ENCODE measurements around the gene C19orf53. TPM values are rescaled to one million over a fixed set of nuclear protein-coding genes. Genes with fewer than 3 reads are reported as not detected.

Gene C19orf53
- total and polyA plus RNA-seq, 2 donors (not counting 1 experiment from before 2014, with no cell fraction given), result 58.8 to 146 TPM

DNA sequence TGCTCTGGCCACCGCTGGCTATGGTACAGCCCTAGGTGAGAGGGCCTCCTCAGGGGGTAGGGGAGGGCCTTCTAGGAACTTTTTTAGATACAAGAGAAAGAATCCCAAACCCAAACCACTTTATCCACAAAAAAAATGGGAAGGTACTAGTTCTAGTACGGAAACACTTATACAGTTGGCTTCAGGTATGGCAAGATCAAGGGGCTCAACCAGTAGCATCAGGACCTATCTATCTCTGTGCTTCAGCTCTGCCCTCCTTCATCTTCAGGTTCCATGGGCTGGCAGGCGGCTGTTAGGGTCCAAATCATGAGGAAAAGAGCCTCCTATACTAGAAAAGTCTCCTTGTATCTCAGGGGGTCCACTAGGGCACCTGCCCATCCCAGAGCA lies 8.2 kb upstream of the C19orf53 start:
- Histone ChIP-seq H3K27me3 (ENCODE audit: control insufficient read depth, insufficient read depth, low read length) (no peaks in the 10 kb centered on the region), H3K4me3 (replicated peaks in 1 of 4; ENCODE audit: control extremely low read depth in 1 of 4, insufficient read depth in 1 of 4, low read depth in 3 of 4, low read length in 4 of 4) (peak overlapping the region in 1 of 4 experiments; percentile 78), H3K4me2 (ENCODE audit: extremely low read depth, insufficient read depth, low read length) (no peak overlapping the region), H3K9me3 (ENCODE audit: control insufficient read depth, insufficient read depth, low read depth, low read length) (no peaks in the 10 kb centered on the region), H3K27ac (ENCODE audit: insufficient read depth, low read length) (no peak overlapping the region), H3K36me3 (ENCODE audit: control insufficient read depth, insufficient read depth, low read length) (peaks cover 10% of the 10 kb centered on the region), H3K79me2 (ENCODE audit: control insufficient read depth, insufficient read depth, low read length) (peaks cover 7% of the 10 kb centered on the region), H4K20me1 (ENCODE audit: control insufficient read depth, extremely low read depth, insufficient read depth, low read length) (no peaks in the 10 kb centered on the region), H2AFZ (ENCODE audit: low read length) (no peak overlapping the region), H3K9ac (ENCODE audit: insufficient read depth, low read length) (no peak overlapping the region), H3K4me1 (ENCODE audit: control insufficient read depth, extremely low read depth, insufficient read depth, low read length) (peaks cover 4% of the 10 kb centered on the region)
- DNase-seq (ENCODE audit: low read depth in 2 of 2), result no peak
- TF ChIP-seq EZH2 (IDR thresholded peaks at IDR 0.05; ENCODE audit: low read length, missing control alignments), result no peak
- TF ChIP-seq CTCF (conservative IDR thresholded peaks at IDR 0.05 in 1 of 2, IDR thresholded peaks at IDR 0.05 in 1 of 2; ENCODE audit: low read depth in 1 of 2, low read length in 2 of 2), result no peak

- Histone ChIP-seq H3K4me1 (ENCODE audit: control insufficient read depth, extremely low read depth, insufficient read depth, low read length) (peaks cover 4% of the 10 kb centered on the region), H3K27ac (ENCODE audit: insufficient read depth, low read length) (no peak overlapping the region), H3K36me3 (ENCODE audit: control insufficient read depth, insufficient read depth, low read length) (peaks cover 2% of the 10 kb centered on the region), H3K9ac (ENCODE audit: insufficient read depth, low read length) (no peak overlapping the region), H3K27me3 (ENCODE audit: control insufficient read depth, insufficient read depth, low read length) (no peaks in the 10 kb centered on the region), H3K9me3 (ENCODE audit: control insufficient read depth, insufficient read depth, low read depth, low read length) (no peaks in the 10 kb centered on the region), H4K20me1 (ENCODE audit: control insufficient read depth, extremely low read depth, insufficient read depth, low read length) (no peaks in the 10 kb centered on the region), H2AFZ (ENCODE audit: low read length) (no peak overlapping the region), H3K4me3 (replicated peaks in 1 of 4; ENCODE audit: control extremely low read depth in 1 of 4, insufficient read depth in 1 of 4, low read depth in 3 of 4, low read length in 4 of 4) (no peak overlapping the region), H3K4me2 (ENCODE audit: extremely low read depth, insufficient read depth, low read length) (no peak overlapping the region), H3K79me2 (ENCODE audit: control insufficient read depth, insufficient read depth, low read length) (peaks cover 7% of the 10 kb centered on the region)
- no peak for DNase-seq (ENCODE audit: low read depth in 2 of 2)
- TF ChIP-seq EZH2 (IDR thresholded peaks at IDR 0.05; ENCODE audit: low read length, missing control alignments) (no peak), CTCF (conservative IDR thresholded peaks at IDR 0.05 in 1 of 2, IDR thresholded peaks at IDR 0.05 in 1 of 2; ENCODE audit: low read depth in 1 of 2, low read length in 2 of 2) (no peak)
Measured at GRCh38 chr19:13768510-13768909, 5.7 kb upstream of the C19orf53 start.

DNA sequence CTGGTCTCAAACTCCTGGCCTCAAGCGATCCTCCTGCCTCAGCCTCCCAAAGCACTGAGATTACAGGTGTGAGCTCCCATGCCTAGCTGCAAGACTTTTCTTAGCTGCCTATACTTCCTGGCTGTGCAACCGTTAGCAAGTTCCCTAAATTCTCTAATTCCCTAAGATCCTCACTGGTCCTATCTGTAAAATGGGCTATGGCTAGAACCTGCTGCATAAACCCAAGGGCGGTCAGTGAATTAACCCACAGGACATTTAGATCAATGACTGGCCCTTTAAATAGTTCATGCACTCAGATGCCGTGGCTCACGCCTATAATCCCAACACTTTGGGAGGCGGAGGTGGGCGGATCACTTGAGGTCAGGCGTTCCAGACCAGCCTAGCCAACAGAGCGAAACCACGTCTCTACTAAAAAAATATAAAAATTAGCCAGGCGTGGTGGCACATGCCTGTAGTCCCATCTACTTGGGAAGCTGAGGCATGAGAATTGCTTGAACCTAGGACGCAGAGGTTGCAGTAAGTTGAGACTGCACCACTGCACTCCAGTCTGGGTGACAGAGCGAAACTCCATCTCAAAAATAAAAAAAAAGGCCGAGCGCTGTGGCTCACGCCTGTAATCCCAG lies 4.1 kb upstream of the C19orf53 start:
- no peak overlapping the region for H2AFZ ChIP-seq (ENCODE audit: low read length)
- DNase-seq (ENCODE audit: low read depth in 2 of 2), result no peak
- H3K79me2 ChIP-seq (ENCODE audit: control insufficient read depth, insufficient read depth, low read length), result peaks cover 9% of the 10 kb centered on the region
- no peak overlapping the region for H3K27ac ChIP-seq (ENCODE audit: insufficient read depth, low read length)
- H3K9ac ChIP-seq (ENCODE audit: insufficient read depth, low read length), result no peak overlapping the region
- H3K27me3 ChIP-seq (ENCODE audit: control insufficient read depth, insufficient read depth, low read length), result no peaks in the 10 kb centered on the region
- peaks cover 5% of the 10 kb centered on the region for H3K4me1 ChIP-seq (ENCODE audit: control insufficient read depth, extremely low read depth, insufficient read depth, low read length)
- no peak overlapping the region for H3K4me3 ChIP-seq (replicated peaks in 1 of 4; ENCODE audit: control extremely low read depth in 1 of 4, insufficient read depth in 1 of 4, low read depth in 3 of 4, low read length in 4 of 4)
- no peak for TF ChIP-seq CTCF (conservative IDR thresholded peaks at IDR 0.05 in 1 of 2, IDR thresholded peaks at IDR 0.05 in 1 of 2; ENCODE audit: low read depth in 1 of 2, low read length in 2 of 2)
- no peak for TF ChIP-seq EZH2 (IDR thresholded peaks at IDR 0.05; ENCODE audit: low read length, missing control alignments)
- no peak overlapping the region for H3K4me2 ChIP-seq (ENCODE audit: extremely low read depth, insufficient read depth, low read length)
- H3K36me3 ChIP-seq (ENCODE audit: control insufficient read depth, insufficient read depth, low read length), result peaks cover 2% of the 10 kb centered on the region
- no peaks in the 10 kb centered on the region for H4K20me1 ChIP-seq (ENCODE audit: control insufficient read depth, extremely low read depth, insufficient read depth, low read length)
- H3K9me3 ChIP-seq (ENCODE audit: control insufficient read depth, insufficient read depth, low read depth, low read length), result no peaks in the 10 kb centered on the region

Measured in fibroblast of lung (primary cell).